Measurements from ENCODE around the gene FYB2. TPM values are rescaled to one million over a fixed set of nuclear protein-coding genes. Genes with fewer than 3 reads are reported as not detected.

Gene FYB2
- total and polyA plus RNA-seq, 8 donors = 0.31 to 2.2 (median 0.75) TPM; not detected in 3

GRCh38 chr1:56854521-56855099, 35.4 kb upstream of the FYB2 start, which contains the start of gene C8A:
C8A (plus strand) TSS chr1:56854797; CDS start chr1:56854902, 105 bp downstream.
- TF ChIP-seq POLR2AphosphoS5 (IDR thresholded peaks at IDR 0.05) = no peak
- TF ChIP-seq CTCF (IDR thresholded peaks at IDR 0.05) = no peak
- TF ChIP-seq EP300 (IDR thresholded peaks at IDR 0.05) = no peak
- no peak for TF ChIP-seq POLR2A (IDR thresholded peaks at IDR 0.05)
- H3K27me3 ChIP-seq = no peaks in the 10 kb centered on the region
- DNase-seq = no peak
- H3K4me1 ChIP-seq = no peaks in the 10 kb centered on the region
- no peaks in the 10 kb centered on the region for H3K9me3 ChIP-seq
- intact Hi-C loops (cut with DNase I; ENCODE audit: low total_unique reads) = no loop called here
- H3K27ac ChIP-seq = no peak within 1 kb of the TSS
- H3K36me3 ChIP-seq = no peaks in the 10 kb centered on the region
- 27 to 49% (median 46%) methylated on average over 3 of the region's 3 CpGs for WGBS, 5 donors
- no peak within 1 kb of the TSS for H3K4me3 ChIP-seq

- Histone ChIP-seq H3K27me3 (no peaks in the 10 kb centered on the region), H3K4me3 (no peak overlapping the region), H3K4me1 (no peaks in the 10 kb centered on the region), H3K27ac (no peak overlapping the region), H3K36me3 (no peaks in the 10 kb centered on the region), H3K9me3 (no peaks in the 10 kb centered on the region)
- DNase-seq = no peak
- intact Hi-C loops (cut with DNase I; ENCODE audit: low total_unique reads) = no loop called here
- WGBS, 5 donors = 0 to 90% (median 4%) methylated on average over 1 of the region's 1 CpG
- TF ChIP-seq POLR2AphosphoS5 (IDR thresholded peaks at IDR 0.05) = no peak
- TF ChIP-seq POLR2A (IDR thresholded peaks at IDR 0.05) = no peak
- no peak for TF ChIP-seq EP300 (IDR thresholded peaks at IDR 0.05)
- TF ChIP-seq CTCF (IDR thresholded peaks at IDR 0.05) = no peak
These were observed 33.3 kb upstream of the FYB2 start for GRCh38 chr1:56852476-56852875.

- Histone ChIP-seq H3K9me3 (no peaks in the 10 kb centered on the region), H3K4me3 (no peak overlapping the region), H3K27me3 (no peaks in the 10 kb centered on the region), H3K36me3 (no peaks in the 10 kb centered on the region), H3K27ac (no peak overlapping the region), H3K4me1 (no peaks in the 10 kb centered on the region)
- DNase-seq = no peak
- intact Hi-C loops (cut with DNase I; ENCODE audit: low total_unique reads) = no loop called here
- WGBS, 5 donors = 79 to 86% (median 85%) methylated on average over 5 of the region's 5 CpGs
- TF ChIP-seq POLR2A (IDR thresholded peaks at IDR 0.05) (no peak), CTCF (IDR thresholded peaks at IDR 0.05) (no peak), EP300 (IDR thresholded peaks at IDR 0.05) (no peak), POLR2AphosphoS5 (IDR thresholded peaks at IDR 0.05) (no peak)
These were observed 31.7 kb upstream of the FYB2 start for GRCh38 chr1:56850922-56851321.

- intact Hi-C loops (cut with DNase I; ENCODE audit: low total_unique reads) = no loop called here
- Histone ChIP-seq H3K9me3 (no peaks in the 10 kb centered on the region), H3K27me3 (no peaks in the 10 kb centered on the region), H3K4me1 (no peaks in the 10 kb centered on the region), H3K36me3 (no peaks in the 10 kb centered on the region), H3K4me3 (no peak overlapping the region), H3K27ac (no peak overlapping the region)
- no peak for DNase-seq
- TF ChIP-seq EP300 (IDR thresholded peaks at IDR 0.05) (no peak), POLR2A (IDR thresholded peaks at IDR 0.05) (no peak), POLR2AphosphoS5 (IDR thresholded peaks at IDR 0.05) (no peak), CTCF (IDR thresholded peaks at IDR 0.05) (no peak)
- 72 to 93% (median 90%) methylated on average over 2 of the region's 2 CpGs for WGBS, 5 donors
These were observed 31.2 kb upstream of the FYB2 start for GRCh38 chr1:56850411-56850810.
